NOMO-1 treated with dmso at 0.1 percent for 144 hours (cell line): ENCODE results near the gene DYNC1I1.

Experiments used
- DNase-seq: peaks from one replicate; lab custom pipeline; 2025; ENCODE audit not compliant: unreplicated experiment; lab: John Stamatoyannopoulos, UW

DYNC1I1 gene

DNA sequence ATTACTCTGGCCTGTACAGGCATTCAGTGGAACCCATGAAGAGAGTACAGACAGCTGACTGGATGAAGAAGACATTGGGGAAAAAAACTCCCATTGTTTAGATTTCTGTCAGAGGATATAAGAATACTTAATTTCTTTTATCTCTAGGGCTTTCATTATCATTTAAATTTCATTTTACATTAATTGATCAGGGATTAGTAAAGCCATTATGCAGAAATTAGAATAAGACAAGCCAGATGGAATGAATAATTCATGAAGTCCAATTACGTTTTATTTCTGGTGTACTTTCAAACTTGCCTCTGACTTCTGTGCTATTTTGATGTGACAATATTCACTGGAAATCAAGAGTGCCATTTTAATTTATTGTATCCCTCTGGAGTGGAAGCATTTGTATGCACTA, 302.5 kb downstream of the DYNC1I1 start:
- no peak for DNase-seq

DNA sequence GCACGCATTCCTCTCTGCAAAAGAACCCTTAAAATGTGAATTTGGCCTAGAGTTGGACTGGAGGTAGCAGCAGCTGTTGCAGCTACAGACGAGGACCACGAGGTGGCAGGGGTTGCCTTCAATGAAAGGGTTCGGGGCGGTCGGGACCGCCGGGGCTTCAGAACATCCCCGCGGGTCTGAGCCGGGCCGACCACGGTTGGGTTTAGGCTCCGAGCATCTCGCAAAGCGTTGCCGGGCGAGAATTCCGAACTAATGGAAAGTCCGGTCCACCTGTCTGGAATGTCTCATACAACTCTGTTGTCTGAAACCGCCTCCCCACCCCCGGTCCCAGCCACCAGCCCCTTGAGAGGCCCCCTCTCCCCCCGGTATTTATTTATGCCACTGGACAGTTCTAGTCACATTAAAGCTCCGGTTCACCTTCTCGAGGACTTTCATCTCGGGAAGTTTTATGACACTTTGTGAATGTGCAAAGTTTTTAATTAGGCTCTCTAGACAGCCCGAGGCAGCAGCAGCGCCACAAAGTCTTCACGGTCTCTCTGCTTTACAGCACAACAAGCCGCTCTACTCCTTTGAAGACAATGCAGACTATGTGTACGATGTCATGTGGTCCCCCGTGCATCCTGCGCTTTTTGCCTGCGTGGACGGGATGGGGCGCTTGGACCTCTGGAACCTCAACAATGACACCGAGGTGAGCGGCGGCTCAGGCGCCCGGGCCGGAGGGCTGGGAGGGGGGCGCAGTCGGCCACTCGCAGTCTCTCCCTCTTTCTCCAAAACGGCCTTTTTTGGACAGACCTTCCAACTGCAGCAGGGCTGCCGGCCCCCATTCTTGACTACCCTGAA, 303.4 kb downstream of the DYNC1I1 start:
- DNase-seq = peak; percentile 97

DNA sequence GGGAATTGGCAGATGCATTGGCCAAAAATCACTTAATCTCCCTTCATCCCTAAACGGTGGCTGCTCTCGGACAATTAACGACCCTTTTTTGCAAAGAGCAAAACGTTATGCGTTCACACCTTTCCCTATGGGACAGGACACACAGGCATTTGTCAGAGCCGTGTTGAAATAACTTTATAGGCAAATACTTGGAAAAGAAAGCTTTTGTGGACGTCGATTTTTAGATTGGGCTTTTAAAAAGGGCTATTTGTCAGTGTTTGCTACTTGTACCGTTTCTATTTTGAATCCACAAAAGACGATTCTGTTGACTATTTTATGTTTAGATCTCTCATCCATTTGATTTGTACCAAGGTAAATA, 304.0 kb downstream of the DYNC1I1 start:
- DNase-seq = no peak

DNA sequence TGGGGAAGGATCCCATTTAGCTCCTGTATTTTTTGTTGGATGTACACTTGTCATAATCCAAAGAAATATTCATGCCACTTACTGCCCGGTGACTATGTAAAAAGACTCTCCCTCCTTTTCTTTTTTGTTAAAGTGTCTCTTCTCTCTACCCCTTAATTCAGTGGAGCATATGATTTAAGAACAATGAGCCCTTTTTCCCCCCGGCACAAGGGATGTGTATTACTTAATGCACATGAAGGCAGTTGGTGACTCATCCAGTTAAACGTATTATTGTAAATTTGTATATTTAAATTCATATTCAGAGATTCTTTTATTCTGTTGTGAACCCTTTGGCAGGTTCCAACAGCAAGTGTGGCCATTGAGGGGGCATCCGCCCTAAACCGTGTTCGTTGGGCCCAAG, 307.7 kb downstream of the DYNC1I1 start:
- DNase-seq = peak; percentile 85

DNA sequence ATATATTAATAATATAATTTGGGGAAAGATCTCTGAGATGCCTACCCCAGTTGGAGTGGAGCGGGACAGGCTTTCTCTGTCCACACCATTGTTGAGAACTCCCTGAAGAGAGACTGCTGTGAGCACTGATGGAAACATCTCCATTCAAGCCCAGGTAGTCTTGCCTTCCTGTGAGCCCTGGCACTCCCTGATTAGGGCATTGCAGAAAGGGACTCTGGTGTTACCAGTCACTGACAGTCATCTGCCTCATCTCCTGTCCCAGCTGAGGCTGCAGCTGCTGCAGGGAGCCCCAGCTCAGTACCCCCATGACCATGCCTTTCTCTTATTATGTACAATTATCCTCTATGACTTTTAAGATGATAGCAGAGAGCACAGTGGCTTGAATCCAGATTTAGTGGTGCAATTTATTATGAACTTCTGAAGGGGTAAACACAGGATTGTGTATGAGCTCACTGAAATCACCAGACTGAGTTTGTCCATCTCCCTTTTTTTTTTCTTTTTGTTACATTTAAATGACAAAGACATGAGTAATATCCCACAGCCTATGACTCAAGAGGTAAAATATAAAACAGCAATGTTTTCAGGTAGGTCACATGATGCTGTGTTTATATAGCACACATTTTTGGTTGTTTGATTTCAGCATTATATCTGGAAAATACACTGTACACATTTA, 312.7 kb downstream of the DYNC1I1 start:
- DNase-seq = no peak

DNA sequence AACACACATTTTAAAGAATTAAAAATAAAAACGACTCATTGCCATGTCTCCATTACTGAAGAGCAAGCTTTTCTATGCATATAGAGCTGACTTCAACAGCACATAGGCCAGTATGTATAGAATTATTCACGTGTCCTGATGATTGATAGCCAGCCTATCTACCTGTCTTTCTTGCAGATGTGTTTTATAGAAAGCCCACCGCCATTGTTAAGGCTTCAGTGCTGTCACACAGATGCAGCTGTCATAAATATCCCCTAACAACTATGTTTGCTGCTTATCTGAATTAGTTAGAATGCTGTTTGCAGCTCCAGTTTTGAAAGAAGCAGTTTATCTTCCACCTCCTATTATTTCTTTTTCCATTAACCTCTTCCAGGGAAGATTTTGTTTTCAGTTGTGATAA, 313.6 kb downstream of the DYNC1I1 start:
- DNase-seq = no peak

DNA sequence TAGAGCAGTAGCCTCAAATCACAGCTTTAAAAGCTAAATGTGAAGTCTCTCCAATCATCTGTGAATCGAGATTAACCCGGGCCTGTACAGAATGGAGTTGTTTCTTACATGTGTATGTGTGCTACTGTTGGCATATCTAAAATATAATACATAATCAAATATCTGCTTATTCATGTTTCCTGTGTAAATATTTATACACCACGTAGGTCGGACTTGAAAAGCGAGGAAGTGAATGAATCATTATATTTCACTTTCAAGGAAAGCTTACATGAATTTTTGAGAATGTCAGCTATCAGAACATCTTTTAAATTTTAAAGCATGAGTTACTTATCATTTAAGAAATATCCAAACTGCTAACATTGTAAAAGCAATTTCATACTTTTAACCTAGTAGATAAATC, 316.2 kb downstream of the DYNC1I1 start:
- peak; percentile 76 for DNase-seq

DNA sequence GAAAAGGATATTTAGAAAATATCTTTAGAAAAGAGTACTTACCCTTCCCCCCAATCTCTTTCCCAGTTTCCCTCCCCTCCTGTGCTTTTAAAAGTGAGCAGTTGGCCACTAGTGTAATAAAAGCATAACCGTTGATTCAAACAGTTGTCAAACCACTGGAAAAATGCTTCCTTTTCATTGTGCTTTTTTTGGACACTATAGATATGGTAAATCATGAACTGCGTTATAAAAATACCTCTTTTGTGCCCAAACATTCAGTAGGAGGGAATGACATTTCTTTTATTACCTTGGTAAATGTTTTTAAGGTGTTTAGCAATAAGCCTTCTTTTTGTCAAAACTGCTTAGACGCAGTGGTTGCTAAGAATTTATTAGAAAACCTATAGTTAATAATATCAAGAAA, 317.2 kb downstream of the DYNC1I1 start:
- DNase-seq = peak; percentile 77

DNA sequence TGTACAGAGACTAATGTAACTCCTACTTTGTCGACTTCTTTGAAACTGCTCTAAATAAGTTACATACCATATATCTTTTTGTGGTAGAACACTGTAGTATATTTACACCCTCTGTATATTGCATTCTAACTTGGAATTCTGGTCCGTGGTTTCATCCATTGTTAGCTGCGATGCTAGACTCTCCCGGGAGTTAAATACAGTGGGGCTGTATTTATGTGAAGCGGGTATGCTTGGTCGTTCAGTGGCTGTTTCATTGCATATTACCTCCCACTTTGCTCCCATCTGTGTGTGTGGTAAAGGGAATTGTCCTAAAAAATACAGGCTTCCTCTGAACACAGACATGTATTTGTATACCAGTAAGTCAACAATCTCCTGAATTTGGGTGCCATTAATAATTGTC, 318.4 kb downstream of the DYNC1I1 start:
- no peak for DNase-seq

DNA sequence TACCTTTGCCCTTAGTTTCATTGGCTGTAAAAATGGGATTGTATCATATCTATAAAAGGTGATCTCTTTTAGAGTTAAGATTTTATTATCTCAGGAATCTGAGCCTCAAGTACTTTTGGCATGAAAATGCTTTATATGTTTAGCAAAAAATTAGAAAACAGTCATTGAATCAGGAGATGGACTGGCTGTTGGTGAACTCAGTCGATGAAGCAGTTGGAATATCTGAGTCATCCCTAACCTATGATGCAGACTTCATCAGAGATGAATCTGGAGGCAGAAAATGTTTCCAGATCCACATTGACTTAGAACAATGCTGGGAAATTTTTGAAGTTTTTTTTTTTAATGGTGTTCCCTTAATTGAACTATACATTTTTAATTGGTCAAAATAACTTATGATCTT, 321.1 kb downstream of the DYNC1I1 start:
- DNase-seq = no peak

DNA sequence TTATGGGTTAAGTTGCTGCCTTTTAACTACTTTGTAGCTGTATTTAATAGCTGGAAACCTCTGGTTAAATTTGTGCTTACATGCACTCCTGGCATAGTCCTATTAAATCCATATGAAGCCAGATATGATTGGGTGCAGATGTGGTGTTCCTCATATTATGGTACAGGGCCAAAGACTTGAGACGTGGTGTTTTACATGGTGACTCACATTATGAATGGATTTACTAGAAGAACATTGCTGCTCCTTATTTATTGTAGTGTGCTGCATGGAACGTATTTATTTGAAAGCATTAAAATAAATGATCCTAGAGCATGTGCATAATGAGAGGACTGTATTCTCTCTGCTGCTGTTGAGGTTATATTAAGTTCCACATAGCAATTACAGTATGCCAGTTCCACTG, 325.5 kb downstream of the DYNC1I1 start:
- no peak for DNase-seq

DNA sequence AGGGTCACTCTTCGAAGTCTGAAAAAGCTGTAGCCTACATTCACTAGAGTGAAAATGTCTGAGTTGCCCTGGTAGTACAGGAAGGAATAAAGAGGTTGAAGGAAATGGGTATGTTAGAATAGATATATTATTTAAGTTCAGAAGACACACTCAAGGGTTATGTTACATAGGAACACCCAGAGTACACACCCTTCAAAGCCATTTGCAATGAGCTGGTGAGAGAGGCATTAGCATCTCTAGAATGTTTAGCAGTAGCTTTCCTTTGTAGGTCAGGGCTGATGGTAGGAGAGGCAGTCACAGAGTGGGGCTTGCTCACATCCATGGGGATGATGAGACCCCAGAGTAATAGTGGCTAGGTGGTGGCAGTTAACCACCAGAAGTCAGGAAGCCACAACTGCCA, 328.4 kb downstream of the DYNC1I1 start:
- no peak for DNase-seq

DNA sequence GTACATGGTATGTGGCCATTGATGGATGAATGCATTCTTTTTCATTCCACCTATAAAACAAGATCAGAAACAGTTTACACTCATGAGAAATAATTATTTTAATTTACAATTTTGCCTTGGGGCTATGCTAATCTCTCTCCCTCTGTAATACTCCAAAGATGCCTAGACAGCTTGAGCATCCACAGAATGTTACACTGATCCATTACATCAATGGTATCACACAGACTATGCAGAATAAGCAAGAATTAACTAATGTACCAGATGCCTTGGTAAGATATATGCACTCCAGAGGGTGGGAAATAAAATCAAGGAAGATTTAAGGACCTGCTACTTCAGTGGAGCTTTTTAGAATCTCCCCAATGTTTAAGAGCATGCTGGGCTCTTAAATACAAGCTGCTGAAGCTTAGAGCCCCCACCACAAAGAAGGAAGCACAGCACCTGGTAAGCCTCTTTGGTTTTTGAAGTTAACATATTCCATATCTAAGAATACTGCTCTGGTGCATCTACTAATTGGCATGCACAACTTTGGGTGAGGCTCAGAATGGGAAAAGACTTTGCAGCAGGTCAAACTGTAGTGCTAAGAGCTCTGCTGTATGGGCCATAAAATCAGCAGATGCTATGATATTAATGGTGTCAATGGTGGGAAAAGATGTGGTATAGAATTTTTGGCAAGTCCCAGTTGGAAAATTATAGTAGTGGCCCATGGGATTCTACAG, 329.9 kb downstream of the DYNC1I1 start:
- DNase-seq = no peak

DNA sequence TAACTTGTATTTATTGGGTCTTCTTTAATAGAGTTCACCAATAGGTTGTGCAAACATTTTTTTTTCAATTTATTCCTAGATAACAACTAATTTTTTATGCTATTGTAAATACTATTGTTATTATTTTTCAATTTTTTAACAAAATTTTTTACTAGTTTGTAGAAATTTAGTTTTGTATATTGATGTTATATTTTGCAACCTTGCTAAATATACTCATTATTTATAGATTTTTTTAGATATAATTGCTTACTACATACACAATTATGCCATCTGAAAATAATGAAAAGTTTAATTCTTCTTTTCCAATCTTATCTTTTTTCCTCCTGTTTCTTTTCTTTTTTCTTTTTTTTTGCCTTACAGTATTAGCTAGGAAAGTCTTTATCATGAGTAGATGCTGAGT, 332.6 kb downstream of the DYNC1I1 start:
- no peak for DNase-seq

DNA sequence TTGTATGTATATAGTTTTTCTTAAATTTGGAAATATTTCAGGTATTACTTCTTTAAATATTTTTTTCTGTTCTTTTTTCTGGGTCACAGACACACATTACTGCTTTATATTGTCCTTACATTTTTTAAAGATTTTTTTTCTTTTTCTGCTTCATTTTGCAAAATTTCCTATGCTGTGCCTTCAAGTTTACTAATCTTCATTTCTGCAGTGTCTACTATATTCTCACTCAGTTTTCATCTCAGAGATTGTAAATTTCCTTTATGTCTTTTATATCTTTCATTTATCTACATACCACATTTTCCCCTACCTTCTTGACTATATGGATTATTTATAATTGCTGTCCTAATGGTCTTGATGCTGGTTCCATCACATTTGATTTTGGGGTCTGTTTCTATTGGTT, 339.1 kb downstream of the DYNC1I1 start:
- no peak for DNase-seq

DNA sequence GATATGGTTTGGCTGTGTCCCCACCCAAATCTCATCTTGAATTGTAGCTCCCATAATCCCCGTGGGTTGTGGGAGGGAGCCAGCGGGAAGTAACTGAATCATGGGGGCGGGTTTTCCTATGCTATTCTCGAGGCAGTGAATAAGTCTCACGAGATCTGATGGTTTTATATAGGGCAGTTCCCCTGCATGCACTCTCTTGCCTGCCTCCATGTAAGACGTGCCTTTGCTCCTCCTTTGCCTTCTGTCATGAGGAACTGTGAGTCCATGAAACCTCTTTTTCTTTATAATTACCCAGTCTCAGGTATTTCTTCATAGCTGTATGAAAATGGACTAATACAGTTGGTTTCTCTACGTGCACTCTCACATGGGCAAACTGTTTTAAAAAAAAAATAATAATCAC, 341.8 kb downstream of the DYNC1I1 start:
- DNase-seq = no peak

DNA sequence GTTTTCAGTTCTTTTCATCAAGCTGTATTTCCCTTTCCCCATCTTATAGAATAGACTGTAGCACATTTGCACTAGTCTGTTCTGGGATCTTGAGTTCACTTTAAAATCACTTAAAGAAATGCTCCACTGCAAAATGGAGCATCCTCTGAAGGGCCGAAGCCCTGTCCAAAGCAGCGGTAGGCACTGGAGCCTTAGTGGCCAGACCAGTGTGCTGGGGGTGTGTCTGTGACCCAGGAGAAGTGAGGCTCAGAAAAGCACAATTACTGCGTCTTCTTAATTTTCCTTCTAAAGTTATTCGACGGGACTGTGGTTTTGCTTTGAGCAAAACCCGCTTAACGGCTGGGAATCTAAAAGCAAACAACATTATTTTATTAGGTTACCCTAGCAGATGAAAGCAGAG, 343.8 kb downstream of the DYNC1I1 start:
- no peak for DNase-seq

DNA sequence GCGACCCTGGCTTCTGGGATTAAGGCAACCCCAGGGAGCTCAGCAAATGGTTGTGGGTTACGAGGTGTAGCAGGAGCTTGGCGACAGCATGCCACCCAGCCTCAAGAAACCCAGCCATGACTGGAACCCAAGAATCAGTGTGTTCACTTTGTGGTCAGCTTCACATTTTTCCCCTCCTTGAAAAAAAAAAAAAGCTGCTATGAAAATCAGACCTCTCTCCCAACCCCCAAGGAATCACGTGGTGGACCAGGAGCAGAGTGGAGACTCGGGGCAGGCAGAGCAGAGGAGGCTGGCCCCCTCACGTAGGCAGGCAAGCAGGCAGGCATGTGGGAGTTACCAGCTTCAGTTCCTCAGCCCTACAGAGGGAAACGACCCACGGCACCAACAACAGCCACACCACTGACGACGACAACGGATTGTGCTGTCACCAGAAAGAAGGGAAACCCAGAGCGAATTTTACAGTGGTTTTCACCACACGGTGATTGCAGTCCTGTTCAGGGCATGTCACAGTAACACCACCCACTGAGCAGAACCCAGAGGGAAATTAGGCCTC, 346.2 kb downstream of the DYNC1I1 start:
- DNase-seq = no peak

DNA sequence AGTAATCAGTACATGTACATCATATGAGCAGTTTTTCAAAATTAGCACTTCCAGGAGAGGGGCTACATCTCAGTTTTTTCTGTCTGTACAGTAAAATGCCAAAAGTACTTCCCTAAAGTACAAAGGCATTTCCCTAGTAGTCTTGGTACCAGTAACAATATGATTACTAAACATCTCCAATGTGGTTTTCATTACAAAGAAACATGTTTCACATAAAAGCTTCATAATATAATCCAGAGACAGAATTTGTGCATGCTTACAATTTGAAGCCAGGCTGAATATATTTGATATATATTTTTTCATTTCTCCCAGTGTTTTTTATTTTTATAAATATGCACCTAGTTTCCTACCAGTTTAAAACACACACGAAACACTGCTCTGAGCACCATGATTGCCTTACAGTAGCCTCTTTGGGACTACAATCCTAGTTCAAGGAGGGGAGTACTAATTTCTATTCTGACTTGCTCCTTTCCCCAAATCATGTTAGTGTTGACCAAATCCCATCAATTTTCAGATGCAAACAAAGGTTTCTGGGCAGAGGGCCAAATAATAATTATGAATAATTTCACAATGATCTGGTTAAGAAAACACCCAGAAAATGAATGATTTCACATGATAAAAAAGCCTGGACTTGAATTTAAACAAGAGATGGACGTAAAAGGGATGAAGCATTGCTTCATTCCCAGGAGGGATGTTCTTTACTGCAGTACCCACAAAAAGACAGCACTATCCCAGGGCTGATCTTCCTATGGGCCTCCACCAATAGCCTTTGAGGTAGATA, 348.3 kb downstream of the DYNC1I1 start:
- DNase-seq = no peak

DNA sequence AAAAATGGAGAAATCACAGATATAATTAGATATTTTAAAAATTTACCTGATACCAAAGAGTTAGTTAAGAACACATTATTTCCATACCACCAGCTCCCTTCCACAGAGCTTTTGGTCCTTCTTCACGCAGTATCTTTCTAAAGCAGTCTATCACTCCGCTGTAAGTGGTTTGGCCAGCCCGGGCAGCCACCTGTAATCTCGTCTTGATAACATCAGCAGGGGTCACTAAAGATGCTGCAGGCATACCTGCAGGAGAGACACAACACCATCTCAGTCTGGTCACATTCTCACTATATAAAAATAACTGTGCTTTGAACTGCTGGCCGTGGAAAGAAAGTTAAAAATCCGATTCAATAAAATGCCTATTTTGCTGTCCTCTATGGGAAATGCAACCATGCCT, 349.4 kb downstream of the DYNC1I1 start:
- no peak for DNase-seq

DNA sequence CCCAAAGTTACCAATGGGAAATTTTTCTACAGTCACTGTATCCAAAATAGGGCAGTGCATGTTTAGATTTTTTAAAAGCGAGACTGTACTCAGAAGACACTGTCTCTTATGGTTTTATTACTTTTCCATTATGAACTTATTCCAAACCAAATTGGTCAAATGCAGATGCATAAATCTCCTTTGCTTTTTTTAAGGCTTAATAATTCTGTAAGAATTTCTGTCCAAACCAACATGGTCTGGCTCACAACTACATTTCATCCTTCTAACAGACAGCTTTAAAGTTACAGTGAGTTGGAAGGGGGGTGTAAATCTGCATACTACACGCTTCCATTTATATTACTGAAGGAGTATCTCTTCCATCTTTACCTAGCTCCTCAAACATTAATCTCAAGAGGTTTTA, 350.4 kb downstream of the DYNC1I1 start:
- no peak for DNase-seq
